Measurements from ENCODE around the gene PTRH1.

PTRH1 gene

GRCh38 chr9:127723444-127723843 is 8.0 kb upstream of the PTRH1 start:
- no peak for DNase-seq (ENCODE audit: low read depth in 1 of 2, low spot score in 1 of 2)
- TF ChIP-seq SPI1 (IDR thresholded peaks at IDR 0.05; ENCODE audit: borderline replicate concordance, low read depth) = no peak
- TF ChIP-seq GABPA (IDR thresholded peaks at IDR 0.05; ENCODE audit: low read depth) = no peak
- Histone ChIP-seq H3K4me3 (replicated peaks; ENCODE audit: insufficient read depth, low read length) (no peak overlapping the region), H3K27ac (replicated peaks) (no peak overlapping the region), H3K27me3 (ENCODE audit: insufficient read depth, poor library complexity, severe bottlenecking) (no peaks in the 10 kb centered on the region)

- TF ChIP-seq SPI1 (IDR thresholded peaks at IDR 0.05; ENCODE audit: borderline replicate concordance, low read depth) = no peak
- no peak for TF ChIP-seq POLR2AphosphoS5 (IDR thresholded peaks at IDR 0.05; ENCODE audit: low read depth)
- no peak for TF ChIP-seq REST (IDR thresholded peaks at IDR 0.05; ENCODE audit: insufficient replicate concordance, low read depth)
- no peak for TF ChIP-seq GABPA (IDR thresholded peaks at IDR 0.05; ENCODE audit: low read depth)
- TF ChIP-seq CTCF (IDR thresholded peaks at IDR 0.05; ENCODE audit: insufficient read depth, low read length) = no peak
- H3K27ac ChIP-seq (replicated peaks) = no peak overlapping the region
- no peak overlapping the region for H3K4me3 ChIP-seq (replicated peaks; ENCODE audit: insufficient read depth, low read length)
- no peak for DNase-seq (ENCODE audit: low read depth in 1 of 2, low spot score in 1 of 2)
- H3K27me3 ChIP-seq (ENCODE audit: insufficient read depth, poor library complexity, severe bottlenecking) = no peaks in the 10 kb centered on the region
Observed at GRCh38 chr9:127723013-127723412, 7.5 kb upstream of the PTRH1 start.

- Histone ChIP-seq H3K27me3 (ENCODE audit: insufficient read depth, poor library complexity, severe bottlenecking) (no peaks in the 10 kb centered on the region), H3K4me3 (replicated peaks; ENCODE audit: insufficient read depth, low read length) (no peak overlapping the region), H3K27ac (replicated peaks) (no peak overlapping the region)
- DNase-seq (ENCODE audit: low read depth in 1 of 2, low spot score in 1 of 2) = no peak
- TF ChIP-seq GABPA (IDR thresholded peaks at IDR 0.05; ENCODE audit: low read depth) (no peak), POLR2AphosphoS5 (IDR thresholded peaks at IDR 0.05; ENCODE audit: low read depth) (no peak), REST (IDR thresholded peaks at IDR 0.05; ENCODE audit: insufficient replicate concordance, low read depth) (no peak), SPI1 (IDR thresholded peaks at IDR 0.05; ENCODE audit: borderline replicate concordance, low read depth) (no peak), CTCF (IDR thresholded peaks at IDR 0.05; ENCODE audit: insufficient read depth, low read length) (no peak)
Observed at GRCh38 chr9:127722055-127722745, 6.7 kb upstream of the PTRH1 start.

GRCh38 chr9:127721391-127721821 is 5.9 kb upstream of the PTRH1 start:
- Histone ChIP-seq H3K4me3 (replicated peaks; ENCODE audit: insufficient read depth, low read length) (no peak overlapping the region), H3K27me3 (ENCODE audit: insufficient read depth, poor library complexity, severe bottlenecking) (no peaks in the 10 kb centered on the region), H3K27ac (replicated peaks) (no peak overlapping the region)
- TF ChIP-seq CTCF (IDR thresholded peaks at IDR 0.05; ENCODE audit: insufficient read depth, low read length) = no peak
- TF ChIP-seq GABPA (IDR thresholded peaks at IDR 0.05; ENCODE audit: low read depth) = no peak
- no peak for TF ChIP-seq SPI1 (IDR thresholded peaks at IDR 0.05; ENCODE audit: borderline replicate concordance, low read depth)
- TF ChIP-seq REST (IDR thresholded peaks at IDR 0.05; ENCODE audit: insufficient replicate concordance, low read depth) = no peak
- no peak for TF ChIP-seq POLR2AphosphoS5 (IDR thresholded peaks at IDR 0.05; ENCODE audit: low read depth)
- DNase-seq (ENCODE audit: low read depth in 1 of 2, low spot score in 1 of 2) = no peak
